Measurements from ENCODE around the gene CADPS. TPM values are rescaled to one million over a fixed set of nuclear protein-coding genes. Genes with fewer than 3 reads are reported as not detected.

The CADPS gene
- total RNA-seq, 2 experiments from 2014 or later, result not detected

GRCh38 chr3:62467966-62468722 lies 407.1 kb downstream of the CADPS start:
- no peak overlapping the region for H3K4me3 Mint-ChIP-seq
- H3K9me3 Mint-ChIP-seq (ENCODE audit: low read depth), result no peaks in the 10 kb centered on the region
- POLR2A ChIA-PET, result no interaction called here
- no peak for DNase-seq
- no peaks in the 10 kb centered on the region for H3K4me1 Mint-ChIP-seq
- H3K36me3 Mint-ChIP-seq (ENCODE audit: low read depth), result no peaks in the 10 kb centered on the region
- intact Hi-C loops (cut with DNase I, micrococcal nuclease), result no loop called here
- H3K27me3 Mint-ChIP-seq, result peaks cover 4% of the 10 kb centered on the region
- H3K27ac Mint-ChIP-seq, result no peak overlapping the region
- CTCF ChIA-PET, result interaction anchor here (0.6 to 0.7 kb wide), 3 partner anchors 17 to 536 kb away, joined by 3 to 4 read pairs (median 3); no protein-coding TSS in a partner anchor
- no peak for ATAC-seq

DNA sequence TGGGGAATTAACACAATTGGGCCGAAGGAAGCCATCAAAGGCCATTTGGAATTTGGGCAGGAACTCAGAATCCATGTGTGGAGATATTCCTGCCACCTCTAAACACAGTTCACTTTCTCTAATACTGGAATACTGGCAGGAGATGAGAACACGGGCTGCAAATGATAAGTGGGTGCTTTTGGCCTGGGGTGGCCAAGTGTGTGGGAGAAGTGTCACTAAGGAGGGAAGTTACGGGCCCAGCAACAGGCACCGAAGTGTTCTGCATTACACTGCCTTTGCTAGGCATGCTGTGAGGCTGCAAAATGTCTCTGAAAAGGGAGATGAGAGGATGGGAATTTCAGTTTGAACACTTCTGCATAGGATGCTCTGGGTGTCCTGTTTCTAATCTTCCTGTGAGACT lies 412.4 kb downstream of the CADPS start:
- H3K4me3 Mint-ChIP-seq, result no peak overlapping the region
- intact Hi-C loops (cut with DNase I, micrococcal nuclease), result no loop called here
- H3K36me3 Mint-ChIP-seq (ENCODE audit: low read depth), result no peaks in the 10 kb centered on the region
- CTCF ChIA-PET, result no interaction called here
- no peak for ATAC-seq
- peaks cover 2% of the 10 kb centered on the region for H3K27me3 Mint-ChIP-seq
- no peaks in the 10 kb centered on the region for H3K9me3 Mint-ChIP-seq (ENCODE audit: low read depth)
- DNase-seq, result no peak
- no peaks in the 10 kb centered on the region for H3K4me1 Mint-ChIP-seq
- POLR2A ChIA-PET, result no interaction called here
- H3K27ac Mint-ChIP-seq, result no peak overlapping the region

- no peaks in the 10 kb centered on the region for H3K9me3 Mint-ChIP-seq (ENCODE audit: low read depth)
- H3K4me3 Mint-ChIP-seq, result no peak overlapping the region
- peaks cover 2% of the 10 kb centered on the region for H3K27me3 Mint-ChIP-seq
- intact Hi-C loops (cut with DNase I, micrococcal nuclease), result no loop called here
- H3K36me3 Mint-ChIP-seq (ENCODE audit: low read depth), result no peaks in the 10 kb centered on the region
- ATAC-seq (no peak), DNase-seq (no peak)
- ChIA-PET POLR2A (no interaction called here), CTCF (interaction anchor here (0.7 kb wide), 1 partner anchor 16 kb away, joined by 3 read pairs; no protein-coding TSS in a partner anchor)
- no peak overlapping the region for H3K27ac Mint-ChIP-seq
- no peaks in the 10 kb centered on the region for H3K4me1 Mint-ChIP-seq
Measured at GRCh38 chr3:62462104-62462762, 413.0 kb downstream of the CADPS start.

GRCh38 chr3:62454916-62455315 lies 420.3 kb downstream of the CADPS start:
- Mint-ChIP-seq H3K36me3 (ENCODE audit: low read depth) (no peaks in the 10 kb centered on the region), H3K4me3 (no peak overlapping the region), H3K4me1 (peaks cover 2% of the 10 kb centered on the region), H3K27me3 (peaks cover 3% of the 10 kb centered on the region), H3K9me3 (ENCODE audit: low read depth) (no peaks in the 10 kb centered on the region), H3K27ac (no peak overlapping the region)
- ChIA-PET POLR2A (no interaction called here), CTCF (no interaction called here)
- intact Hi-C loops (cut with DNase I, micrococcal nuclease), result no loop called here
- ATAC-seq (no peak), DNase-seq (no peak)

GRCh38 chr3:62453448-62453847 lies 421.8 kb downstream of the CADPS start:
- DNase-seq (no peak), ATAC-seq (no peak)
- CTCF ChIA-PET, result no interaction called here
- H3K4me3 Mint-ChIP-seq, result no peak overlapping the region
- H3K27me3 Mint-ChIP-seq, result peaks cover 3% of the 10 kb centered on the region
- H3K4me1 Mint-ChIP-seq, result peaks cover 2% of the 10 kb centered on the region
- no peaks in the 10 kb centered on the region for H3K9me3 Mint-ChIP-seq (ENCODE audit: low read depth)
- intact Hi-C loops (cut with DNase I, micrococcal nuclease), result no loop called here
- H3K36me3 Mint-ChIP-seq (ENCODE audit: low read depth), result no peaks in the 10 kb centered on the region
- H3K27ac Mint-ChIP-seq, result no peak overlapping the region
- POLR2A ChIA-PET, result no interaction called here

- intact Hi-C loops (cut with DNase I, micrococcal nuclease), result no loop called here
- peaks cover 3% of the 10 kb centered on the region for H3K27me3 Mint-ChIP-seq
- DNase-seq (no peak), ATAC-seq (no peak)
- POLR2A ChIA-PET, result interaction anchor here (0.7 kb wide), 1 partner anchor 1159 kb away, joined by 6 read pairs; no protein-coding TSS in a partner anchor
- no peak overlapping the region for H3K4me3 Mint-ChIP-seq
- H3K4me1 Mint-ChIP-seq, result peaks cover 8% of the 10 kb centered on the region
- CTCF ChIA-PET, result no interaction called here
- no peaks in the 10 kb centered on the region for H3K9me3 Mint-ChIP-seq (ENCODE audit: low read depth)
- H3K27ac Mint-ChIP-seq, result no peak overlapping the region
- no peaks in the 10 kb centered on the region for H3K36me3 Mint-ChIP-seq (ENCODE audit: low read depth)
Measured at GRCh38 chr3:62451211-62451887, 423.9 kb downstream of the CADPS start.

DNA sequence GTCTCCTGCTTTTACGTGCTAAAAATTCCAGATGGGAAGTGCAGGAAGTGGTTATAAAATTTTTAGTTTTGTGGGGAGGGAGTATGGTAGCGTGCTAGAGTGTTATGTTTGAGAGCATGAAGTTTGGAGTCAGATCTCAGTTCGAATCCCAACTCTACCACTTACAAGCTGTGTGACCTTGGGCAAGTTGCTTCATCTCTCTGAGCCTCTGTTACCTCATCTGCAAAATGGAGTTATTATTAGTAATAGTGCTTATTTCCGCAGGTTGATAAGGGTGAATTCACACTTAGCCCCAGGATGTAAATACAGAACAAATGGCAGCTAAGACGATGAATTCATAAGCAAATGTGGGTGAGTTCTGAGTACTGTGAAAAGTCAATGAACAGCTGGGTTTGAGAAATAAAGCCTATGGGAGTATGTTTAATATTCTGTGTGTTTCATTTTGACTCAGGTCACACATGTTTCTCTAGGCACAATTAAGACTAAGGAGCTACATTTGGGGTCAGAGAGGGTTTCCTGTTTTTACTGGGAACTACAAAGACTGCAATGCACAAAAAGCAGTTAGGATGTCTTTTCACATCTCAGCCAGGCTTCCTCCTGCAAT lies 428.8 kb downstream of the CADPS start:
- H3K27ac Mint-ChIP-seq, result no peak overlapping the region
- CTCF ChIA-PET, result interaction anchor here (0.7 to 1.0 kb wide), 2 partner anchors 15 kb away, joined by 3 read pairs; no protein-coding TSS in a partner anchor
- no peaks in the 10 kb centered on the region for H3K27me3 Mint-ChIP-seq
- no peaks in the 10 kb centered on the region for H3K9me3 Mint-ChIP-seq (ENCODE audit: low read depth)
- POLR2A ChIA-PET, result no interaction called here
- ATAC-seq, result peak; percentile 23
- H3K4me3 Mint-ChIP-seq, result no peak overlapping the region
- no peak for DNase-seq
- intact Hi-C loops (cut with DNase I, micrococcal nuclease), result no loop called here
- H3K4me1 Mint-ChIP-seq, result peaks cover 17% of the 10 kb centered on the region
- H3K36me3 Mint-ChIP-seq (ENCODE audit: low read depth), result no peaks in the 10 kb centered on the region

DNA sequence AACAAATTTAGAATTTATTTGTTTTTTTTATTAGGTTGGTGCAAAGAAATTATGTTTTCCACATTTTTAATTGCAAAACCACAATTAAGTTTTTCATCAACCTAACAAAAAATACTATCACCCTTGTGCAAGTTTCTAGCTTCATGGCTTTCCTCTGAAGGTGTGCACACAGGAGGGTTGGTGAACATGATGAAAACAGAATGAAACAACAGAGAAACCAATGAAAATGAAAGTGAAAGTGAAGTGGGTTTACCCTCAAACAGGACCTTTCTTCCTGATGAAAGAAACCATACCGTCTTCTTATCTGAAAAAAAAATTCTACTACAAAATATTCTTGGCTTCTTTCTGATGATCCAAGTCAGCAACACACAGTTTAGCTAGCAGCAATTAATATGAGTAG lies 429.9 kb downstream of the CADPS start:
- no peak overlapping the region for H3K4me3 Mint-ChIP-seq
- ChIA-PET POLR2A (no interaction called here), CTCF (interaction anchor here (1.0 kb wide), 1 partner anchor 76 kb away, joined by 3 read pairs; no protein-coding TSS in a partner anchor)
- no peaks in the 10 kb centered on the region for H3K9me3 Mint-ChIP-seq (ENCODE audit: low read depth)
- H3K27me3 Mint-ChIP-seq, result no peaks in the 10 kb centered on the region
- H3K27ac Mint-ChIP-seq, result no peak overlapping the region
- DNase-seq, result no peak
- intact Hi-C loops (cut with DNase I, micrococcal nuclease), result no loop called here
- no peaks in the 10 kb centered on the region for H3K36me3 Mint-ChIP-seq (ENCODE audit: low read depth)
- peaks cover 17% of the 10 kb centered on the region for H3K4me1 Mint-ChIP-seq
- ATAC-seq, result peak; percentile 64

GRCh38 chr3:62439978-62440377 lies 435.2 kb downstream of the CADPS start:
- intact Hi-C loops (cut with DNase I, micrococcal nuclease), result no loop called here
- DNase-seq, result no peak
- Mint-ChIP-seq H3K4me3 (no peak overlapping the region), H3K27ac (no peak overlapping the region), H3K9me3 (ENCODE audit: low read depth) (no peaks in the 10 kb centered on the region), H3K27me3 (peaks cover 7% of the 10 kb centered on the region), H3K36me3 (ENCODE audit: low read depth) (no peaks in the 10 kb centered on the region), H3K4me1 (no peaks in the 10 kb centered on the region)
- ChIA-PET POLR2A (no interaction called here), CTCF (no interaction called here)
- no peak for ATAC-seq

DNA sequence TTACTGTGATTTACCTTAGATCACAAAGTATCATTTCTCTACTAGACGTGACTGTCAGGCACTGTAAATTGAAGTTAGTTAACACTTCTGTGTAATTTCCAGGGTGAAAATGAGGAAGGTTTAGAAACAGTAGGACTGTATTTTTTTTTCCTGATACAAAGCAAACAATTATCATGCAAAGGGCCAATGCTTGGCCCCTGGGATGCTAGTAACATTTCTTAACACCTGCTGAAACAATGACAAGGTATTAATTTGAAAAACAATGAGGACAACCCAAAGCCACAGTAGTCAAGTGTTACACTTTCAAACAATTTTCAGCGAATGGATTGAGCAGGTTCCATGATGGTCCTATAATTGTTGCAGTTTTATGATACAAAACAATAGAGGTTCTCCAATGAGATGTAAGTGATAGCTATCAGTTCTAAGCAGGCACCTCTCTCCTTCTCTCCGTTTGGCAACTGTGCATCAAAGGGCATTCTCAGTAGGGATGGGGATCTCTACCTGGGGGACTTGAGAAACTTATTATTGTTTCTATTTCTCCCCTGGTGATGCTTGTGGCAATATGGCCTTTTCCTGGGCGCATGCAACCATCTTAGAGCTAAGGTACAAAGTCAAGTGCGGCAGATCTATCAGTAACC lies 435.9 kb downstream of the CADPS start:
- CTCF ChIA-PET, result no interaction called here
- H3K27ac Mint-ChIP-seq, result no peak overlapping the region
- H3K27me3 Mint-ChIP-seq, result peaks cover 11% of the 10 kb centered on the region
- no peaks in the 10 kb centered on the region for H3K9me3 Mint-ChIP-seq (ENCODE audit: low read depth)
- no peak for DNase-seq
- no peak for ATAC-seq
- POLR2A ChIA-PET, result no interaction called here
- H3K4me1 Mint-ChIP-seq, result no peaks in the 10 kb centered on the region
- no peak overlapping the region for H3K4me3 Mint-ChIP-seq
- intact Hi-C loops (cut with DNase I, micrococcal nuclease), result no loop called here
- H3K36me3 Mint-ChIP-seq (ENCODE audit: low read depth), result no peaks in the 10 kb centered on the region

DNA sequence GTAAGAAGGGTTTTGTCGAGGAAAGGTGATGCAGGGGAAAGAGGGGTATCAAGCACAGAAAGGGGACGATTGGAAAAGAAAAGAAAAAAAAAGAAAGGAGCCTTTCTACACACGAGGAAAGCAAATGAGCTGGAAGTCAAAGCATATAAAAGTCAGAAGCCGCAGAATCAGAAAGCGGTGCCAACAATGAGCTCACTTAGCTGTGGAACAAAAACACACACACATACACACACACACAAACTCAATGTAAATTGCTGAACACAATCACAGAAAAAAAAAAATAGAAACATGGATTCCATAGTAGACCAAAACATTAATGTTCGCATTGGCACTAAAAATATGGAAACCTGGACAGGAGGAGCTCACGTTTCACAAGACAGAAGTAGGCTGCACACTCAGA lies 438.4 kb downstream of the CADPS start:
- peaks cover 11% of the 10 kb centered on the region for H3K27me3 Mint-ChIP-seq
- no peaks in the 10 kb centered on the region for H3K36me3 Mint-ChIP-seq (ENCODE audit: low read depth)
- intact Hi-C loops (cut with DNase I, micrococcal nuclease), result no loop called here
- H3K27ac Mint-ChIP-seq, result no peak overlapping the region
- H3K4me1 Mint-ChIP-seq, result no peaks in the 10 kb centered on the region
- no peak overlapping the region for H3K4me3 Mint-ChIP-seq
- POLR2A ChIA-PET, result no interaction called here
- ATAC-seq, result no peak
- DNase-seq, result no peak
- H3K9me3 Mint-ChIP-seq (ENCODE audit: low read depth), result no peaks in the 10 kb centered on the region
- CTCF ChIA-PET, result no interaction called here

All from activated CD4-positive, alpha-beta T cell treated with anti-CD3 and anti-CD28 coated beads for 36 hours (primary cell).